Gastroesophageal sphincter (tissue), 3 donors: ENCODE data around the gene TMCC1.

Experiments used
- EP300 ChIP-seq: sonication (generic); formaldehyde crosslinking; IDR thresholded peaks from one replicate; pipeline ENCODE4 v1.6.1; 2017; ENCODE audit warnings: antibody characterized with exemption, mild to moderate bottlenecking
- POLR2AphosphoS5 ChIP-seq: sonication (generic); formaldehyde crosslinking; IDR thresholded peaks from one replicate; pipeline ENCODE4 v1.6.1; 2017; ENCODE audit warnings: antibody characterized with exemption
- TF ChIP-seq, protein P1 (sequence below), 4 experiments: fragments of 200-600 bp in 2 of 4; fragments of 450-650 bp in 2 of 4; sonication (generic) in 1 of 4; IDR thresholded peaks; one replicate each; pipeline ENCODE4 v1.5.1; 2017 to 2019; ENCODE audit warnings: antibody characterized with exemption in 4 of 4, mild to moderate bottlenecking in 2 of 4, moderate library complexity in 2 of 4

DNA sequence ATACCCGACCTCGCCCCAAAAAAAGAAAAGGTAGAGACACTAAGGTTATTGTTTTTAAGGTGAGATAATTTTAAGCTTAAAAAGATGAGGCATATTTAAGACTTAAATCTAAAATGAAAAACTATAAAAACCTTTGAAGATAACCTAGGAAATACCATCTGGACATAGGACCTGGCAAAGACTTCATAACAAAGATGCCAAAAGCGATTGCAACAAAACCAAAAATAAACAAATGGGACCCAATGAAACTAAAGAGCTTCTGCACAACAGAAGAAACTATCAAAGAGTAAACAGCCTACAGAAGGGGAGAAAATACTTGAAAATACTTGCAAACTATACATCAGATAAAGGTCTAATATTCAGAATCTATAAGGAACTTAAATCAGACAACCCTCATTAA is 80.9 kb downstream of the TMCC1 start:
- TF ChIP-seq POLR2AphosphoS5, result no peak
- TF ChIP-seq, protein P1, sequence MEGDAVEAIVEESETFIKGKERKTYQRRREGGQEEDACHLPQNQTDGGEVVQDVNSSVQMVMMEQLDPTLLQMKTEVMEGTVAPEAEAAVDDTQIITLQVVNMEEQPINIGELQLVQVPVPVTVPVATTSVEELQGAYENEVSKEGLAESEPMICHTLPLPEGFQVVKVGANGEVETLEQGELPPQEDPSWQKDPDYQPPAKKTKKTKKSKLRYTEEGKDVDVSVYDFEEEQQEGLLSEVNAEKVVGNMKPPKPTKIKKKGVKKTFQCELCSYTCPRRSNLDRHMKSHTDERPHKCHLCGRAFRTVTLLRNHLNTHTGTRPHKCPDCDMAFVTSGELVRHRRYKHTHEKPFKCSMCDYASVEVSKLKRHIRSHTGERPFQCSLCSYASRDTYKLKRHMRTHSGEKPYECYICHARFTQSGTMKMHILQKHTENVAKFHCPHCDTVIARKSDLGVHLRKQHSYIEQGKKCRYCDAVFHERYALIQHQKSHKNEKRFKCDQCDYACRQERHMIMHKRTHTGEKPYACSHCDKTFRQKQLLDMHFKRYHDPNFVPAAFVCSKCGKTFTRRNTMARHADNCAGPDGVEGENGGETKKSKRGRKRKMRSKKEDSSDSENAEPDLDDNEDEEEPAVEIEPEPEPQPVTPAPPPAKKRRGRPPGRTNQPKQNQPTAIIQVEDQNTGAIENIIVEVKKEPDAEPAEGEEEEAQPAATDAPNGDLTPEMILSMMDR (IDR thresholded peaks at IDR 0.05), result no peak
- TF ChIP-seq EP300, result no peak
